Right lobe of liver (tissue), 4 donors: ENCODE measurements around the gene ZNF512B.

Experiments
- CTCF ChIP-seq, 4 donors: fragments of 200-600 bp in 3 of 4; fragments of 450-650 bp in 1 of 4; IDR thresholded peaks; one replicate each; pipeline versions ENCODE4 v1.5.1 to v1.8.0; 2016 to 2022; ENCODE audit warnings: antibody characterized with exemption in 4 of 4, mild to moderate bottlenecking in 2 of 4
- POLR2A ChIP-seq: fragments of 450-650 bp; IDR thresholded peaks from one replicate; pipeline ENCODE4 v1.6.1; 2017; ENCODE audit warnings: antibody characterized with exemption, mild to moderate bottlenecking
- donor health status: DM: no; HTN: no; CAD: no.
- donor health status: DM: no; HTN: no; CAD: no.
- donor health status: DM: no; HTN: yes; CAD: no.

GRCh38 chr20:63982937-63983336 is 13.2 kb upstream of the ZNF512B start:
- TF ChIP-seq CTCF (IDR thresholded peaks at IDR 0.05) (no peak), POLR2A (no peak)
